HuH-7 (cell line): ENCODE data around the gene MAGI2.
"Not testable (repeated sequence)": the region's sequence is repeated elsewhere in the genome, so short reads cannot be mapped to it uniquely, and the experiment has no call there.

Experiments used
- DNase-seq: peaks from one replicate; pipeline ENCODE4 v3.0.0; 2011; ENCODE audit warnings: low spot score

The MAGI2 gene

GRCh38 chr7:78296046-78296597 is 1157.3 kb downstream of the MAGI2 start:
- DNase-seq: no peak

- not testable (repeated sequence) for DNase-seq
These were observed 1164.0 kb downstream of the MAGI2 start for GRCh38 chr7:78289471-78289870.

- no peak for DNase-seq
These were observed 1168.5 kb downstream of the MAGI2 start for GRCh38 chr7:78284945-78285344.

DNA sequence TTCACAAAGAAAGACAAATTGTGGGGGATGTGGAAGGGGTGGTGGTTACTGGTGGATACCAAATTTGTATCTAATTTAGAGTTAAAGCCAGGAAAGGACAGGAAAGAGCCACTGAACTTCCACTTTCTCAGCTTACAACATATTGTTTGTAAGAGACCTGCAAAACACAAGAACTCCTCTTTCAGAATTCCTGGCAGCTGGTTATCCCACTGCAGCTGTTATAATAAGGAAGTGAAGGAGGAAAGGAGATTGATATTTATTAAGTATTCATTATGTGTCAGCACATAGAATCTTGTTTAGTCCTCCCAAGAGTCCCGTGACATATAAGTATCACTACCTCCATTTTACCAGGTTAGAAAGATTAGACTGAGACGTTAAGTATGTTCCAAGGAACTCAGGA is 1173.2 kb downstream of the MAGI2 start:
- DNase-seq: no peak

- no peak for DNase-seq
These were observed 1174.0 kb downstream of the MAGI2 start for GRCh38 chr7:78279457-78279856.

DNA sequence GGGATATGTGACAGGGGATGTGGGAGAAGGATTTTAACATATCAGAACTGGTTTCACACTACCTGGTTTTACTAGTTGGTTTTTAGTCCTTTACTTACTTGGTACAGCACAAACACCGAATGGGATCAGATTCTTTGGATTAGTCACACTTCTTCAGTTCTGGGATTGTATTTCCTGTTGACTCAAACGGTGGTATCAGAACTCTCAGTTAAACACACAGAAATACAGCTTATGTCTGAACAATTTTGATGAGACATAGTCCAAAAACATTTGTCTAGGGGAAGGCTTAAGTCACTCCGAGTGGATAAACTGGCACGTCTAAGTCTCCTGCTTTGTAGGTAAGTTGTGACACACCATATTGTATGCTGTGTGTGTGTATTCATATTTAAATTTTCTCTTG is 1174.4 kb downstream of the MAGI2 start:
- no peak for DNase-seq

DNA sequence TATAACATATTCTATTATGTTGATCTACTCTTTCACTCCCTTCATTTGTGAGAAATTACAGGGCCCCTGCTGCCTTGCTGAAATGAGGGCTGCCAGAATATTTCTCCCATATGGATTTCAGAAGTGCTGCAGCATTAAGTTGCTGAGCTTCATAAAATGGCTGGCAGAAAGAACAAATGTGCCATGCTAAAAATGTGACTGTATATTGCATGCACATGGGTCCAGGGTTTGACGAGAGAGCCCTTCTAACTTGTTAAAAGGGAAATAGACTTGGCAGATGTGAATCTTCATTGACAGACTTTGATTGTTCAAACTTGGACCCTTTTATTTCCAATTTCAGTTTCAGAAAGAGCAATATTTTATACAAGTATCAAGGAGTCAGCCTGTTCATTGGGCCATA is 1186.3 kb downstream of the MAGI2 start:
- no peak for DNase-seq

DNA sequence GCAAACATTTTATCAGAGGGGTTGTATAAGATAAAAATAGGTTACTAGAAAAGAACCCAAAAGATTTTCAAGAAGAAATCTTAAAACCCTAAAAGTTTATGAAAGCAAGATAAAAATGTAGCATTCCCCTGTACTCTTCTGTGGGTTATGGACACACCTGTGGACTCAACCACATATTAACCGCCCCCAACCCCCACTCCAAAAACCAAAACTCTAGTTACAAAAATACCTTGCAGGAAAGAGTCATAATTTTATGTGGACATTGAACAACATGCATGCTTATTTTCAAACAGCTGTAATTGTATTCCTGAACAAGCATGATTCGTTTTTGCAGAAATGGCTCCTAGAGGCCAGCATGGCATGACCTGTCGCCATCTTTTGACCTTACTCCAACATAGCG is 1188.0 kb downstream of the MAGI2 start:
- DNase-seq: no peak

DNA sequence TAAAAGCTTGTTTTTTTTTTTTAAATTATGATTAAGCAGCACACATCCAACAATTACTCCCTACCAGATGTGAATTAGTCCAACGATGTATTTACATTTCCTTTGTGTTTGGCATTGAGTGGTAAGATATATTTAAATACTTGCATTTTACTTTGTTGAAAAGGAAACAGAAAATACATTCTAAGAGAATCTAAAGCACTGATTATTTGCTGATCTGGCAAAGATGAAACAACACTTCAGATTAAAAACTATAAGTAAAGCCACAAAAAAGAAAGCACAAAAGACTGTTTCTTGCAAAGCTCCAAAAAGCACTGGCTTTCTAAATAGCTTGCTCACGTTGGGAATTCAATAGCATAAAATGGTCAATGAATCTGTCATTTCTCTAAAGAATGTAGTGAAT is 1188.4 kb downstream of the MAGI2 start:
- DNase-seq: no peak

- DNase-seq: no peak
These were observed 1189.4 kb downstream of the MAGI2 start for GRCh38 chr7:78264105-78264504.

DNA sequence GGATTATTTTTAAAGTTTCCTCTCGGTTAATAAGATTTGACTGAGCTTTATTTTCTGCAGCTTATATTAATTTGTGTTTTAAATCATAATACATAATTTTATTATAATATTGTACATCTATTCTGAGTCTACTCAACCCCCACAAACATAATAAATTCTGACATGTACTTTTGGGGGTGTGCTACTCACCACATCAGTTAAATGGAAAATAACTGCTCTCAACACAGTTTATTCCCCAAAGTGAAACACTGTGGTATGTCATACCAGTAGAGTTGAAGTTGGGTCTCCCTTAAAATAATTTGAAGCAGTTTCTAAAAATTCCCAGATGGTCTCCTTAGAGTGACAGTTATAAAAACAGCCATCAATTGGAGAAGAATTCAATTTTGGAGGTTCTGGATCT is 1191.7 kb downstream of the MAGI2 start:
- DNase-seq: no peak

DNA sequence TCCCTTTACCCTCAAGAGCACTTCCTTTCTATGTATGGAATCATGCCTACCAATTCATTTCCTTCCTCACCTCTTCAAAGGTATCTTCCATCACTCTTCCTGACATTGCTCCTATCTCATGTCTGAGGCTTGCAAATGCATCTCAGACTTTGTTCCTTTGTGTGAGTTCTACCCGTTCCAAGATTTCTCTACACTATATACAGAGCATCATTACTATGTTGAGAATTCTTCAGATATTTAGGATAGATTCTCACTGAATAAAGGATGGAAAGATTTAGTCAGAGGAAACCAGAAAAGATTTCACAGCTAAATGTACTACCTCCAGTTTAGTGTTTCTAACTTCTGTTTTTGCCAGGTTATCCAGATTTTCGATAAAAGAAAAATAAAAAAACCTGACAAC is 1192.2 kb downstream of the MAGI2 start:
- no peak for DNase-seq

GRCh38 chr7:78260826-78261225 is 1192.6 kb downstream of the MAGI2 start:
- DNase-seq: no peak

- DNase-seq: no peak
These were observed 1198.8 kb downstream of the MAGI2 start for GRCh38 chr7:78254726-78255055.

DNA sequence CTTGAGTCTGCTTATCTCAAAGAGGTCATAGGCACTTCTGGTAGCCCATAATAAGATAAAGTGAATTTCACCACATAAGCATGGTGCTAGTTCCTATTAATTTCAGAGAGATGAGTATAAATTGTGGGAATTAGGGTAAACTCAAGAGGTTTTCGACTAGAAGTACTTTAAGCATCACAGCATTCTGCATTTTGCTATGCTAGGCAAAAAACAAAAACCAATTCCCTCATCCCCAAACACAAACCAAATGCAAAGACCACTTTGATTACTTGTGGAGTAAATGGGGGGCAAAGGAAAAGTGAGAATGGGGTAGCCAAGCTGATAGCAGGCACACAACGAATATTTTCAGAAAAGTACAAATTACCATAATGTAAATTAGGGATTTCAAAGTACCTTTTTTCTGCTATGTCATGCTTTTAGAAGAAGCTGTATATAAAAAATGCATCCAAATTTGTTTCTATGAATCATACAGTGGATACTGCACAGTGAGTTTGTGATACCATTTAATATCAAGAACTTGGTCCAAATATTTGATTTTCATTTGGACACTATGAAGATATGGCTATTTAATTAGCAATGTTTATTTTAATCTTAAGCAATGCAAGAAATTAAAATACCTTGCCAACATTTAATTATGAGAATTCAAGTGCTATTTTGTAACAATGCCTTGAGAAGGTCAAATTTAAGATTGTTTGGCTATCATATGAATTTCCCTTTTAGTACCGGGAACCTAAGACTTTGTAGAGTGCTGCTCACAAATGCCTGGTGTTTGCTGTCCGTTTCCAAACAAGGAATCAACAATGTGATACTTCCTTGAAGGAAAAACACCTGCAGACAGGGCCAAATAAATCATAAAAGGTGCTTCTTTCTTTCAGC is 1199.4 kb downstream of the MAGI2 start:
- DNase-seq: no peak

- no peak for DNase-seq
These were observed 1204.6 kb downstream of the MAGI2 start for GRCh38 chr7:78248867-78249266.

- no peak for DNase-seq
These were observed 1205.4 kb downstream of the MAGI2 start for GRCh38 chr7:78247910-78248689.

DNA sequence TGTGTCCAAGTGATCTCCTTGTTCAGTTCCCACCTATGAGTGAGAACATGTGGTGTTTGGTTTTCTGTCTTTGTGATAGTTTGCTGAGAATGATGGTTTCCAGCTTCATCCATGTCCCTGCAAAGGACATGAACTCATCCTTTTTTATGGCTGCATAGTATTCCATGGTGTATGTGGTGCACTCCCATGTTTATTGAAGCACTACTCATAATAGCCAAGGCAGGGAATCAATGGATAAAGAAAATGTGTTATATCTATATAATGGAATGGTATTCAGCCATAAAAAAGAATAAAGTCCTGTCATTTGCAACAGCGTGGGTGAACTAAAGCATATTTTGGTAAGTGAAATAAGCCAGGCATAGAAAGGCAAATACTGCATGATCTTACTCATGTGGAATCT is 1213.3 kb downstream of the MAGI2 start:
- not testable (repeated sequence) for DNase-seq

DNA sequence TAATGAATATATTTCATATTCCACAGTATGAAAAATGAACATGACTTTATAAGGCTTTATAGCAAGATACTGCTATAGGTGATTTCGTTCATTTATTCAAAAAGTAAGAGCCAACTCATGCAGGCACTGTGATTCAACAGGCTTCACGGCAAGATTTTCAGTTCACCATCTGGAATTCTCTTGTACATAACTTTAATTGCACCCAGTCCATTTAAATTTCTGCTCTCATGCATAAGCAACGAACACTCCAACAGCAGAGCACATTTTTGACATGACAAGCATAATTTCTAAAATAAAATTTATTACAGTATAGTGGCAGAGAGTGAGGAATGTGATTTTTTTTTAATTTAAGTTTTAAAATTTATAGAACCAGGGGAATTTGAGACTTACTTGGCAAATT is 1218.8 kb downstream of the MAGI2 start:
- no peak for DNase-seq

GRCh38 chr7:78232806-78233205 is 1220.7 kb downstream of the MAGI2 start:
- no peak for DNase-seq

DNA sequence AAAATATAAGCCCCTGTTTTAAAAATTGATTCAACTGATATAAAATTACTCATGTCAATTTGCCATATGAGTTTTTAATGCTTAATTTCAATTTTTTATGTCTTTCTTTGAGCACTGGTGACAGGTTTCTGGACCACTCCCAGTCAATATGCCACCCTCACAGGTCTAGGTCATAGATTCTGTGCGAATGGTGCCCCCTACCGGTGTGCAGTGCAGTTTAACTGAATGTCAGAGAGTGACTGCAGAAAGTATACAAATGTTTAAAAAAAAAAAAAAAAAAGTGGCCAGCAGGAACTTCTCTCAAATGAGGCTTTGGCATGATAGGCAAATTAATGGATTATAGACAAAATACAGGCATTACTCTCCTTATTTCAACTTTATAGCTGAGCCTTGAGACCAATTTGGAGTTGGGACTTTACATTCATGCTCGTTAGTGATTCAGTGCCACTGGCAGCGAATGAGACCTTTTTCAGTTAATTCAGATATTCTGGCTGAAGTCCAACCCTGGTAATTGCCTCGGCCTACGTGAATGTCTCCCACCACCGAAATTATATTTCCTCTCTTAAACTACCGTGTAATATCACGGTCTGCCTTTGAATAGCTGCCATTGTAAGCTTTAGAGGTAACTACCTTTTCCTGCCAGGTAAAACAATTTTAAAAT is 1227.3 kb downstream of the MAGI2 start:
- peak; percentile 5 for DNase-seq

DNA sequence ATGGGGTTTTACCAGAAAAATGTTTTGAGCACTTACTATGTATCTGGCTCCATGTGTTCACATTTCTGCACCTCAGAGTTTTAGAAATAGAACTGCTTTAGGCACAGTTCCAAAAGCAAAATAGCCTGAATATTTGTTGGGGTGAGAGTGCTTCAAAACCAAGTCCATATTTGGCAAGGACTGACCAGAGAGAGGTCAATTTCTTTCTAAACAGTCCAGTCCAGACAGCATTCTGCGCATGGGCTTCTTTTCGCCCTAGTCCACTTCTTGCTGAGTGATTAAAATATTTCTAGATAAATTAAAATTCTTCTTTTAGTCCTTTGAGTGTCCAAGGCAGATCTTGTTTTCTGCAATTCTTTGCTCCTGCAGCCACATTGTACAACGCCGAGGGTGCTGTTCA is 1227.9 kb downstream of the MAGI2 start:
- no peak for DNase-seq

DNA sequence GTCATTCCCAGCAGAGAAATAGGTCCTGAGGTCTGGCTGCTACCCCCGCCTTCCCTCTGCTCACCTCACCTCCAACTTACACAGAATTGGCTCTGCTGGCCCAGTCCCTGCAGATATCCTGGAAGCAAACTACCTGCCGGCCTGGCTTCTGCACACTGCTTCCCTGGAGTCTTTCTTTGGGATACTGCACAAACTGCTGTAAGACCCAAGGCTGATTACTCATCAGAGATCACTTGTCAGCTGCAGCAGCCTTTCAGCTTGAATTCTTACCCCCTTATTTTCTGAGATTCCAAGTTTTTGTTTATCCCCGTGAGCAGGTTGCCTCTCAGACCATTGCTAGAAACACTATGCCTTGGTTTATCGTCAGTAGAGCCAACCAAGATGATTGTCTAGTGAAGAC is 1228.5 kb downstream of the MAGI2 start:
- no peak for DNase-seq
